ENCODE data around the gene LARP4.
A peak's percentile ranks its signal among the peaks of the same experiment; 100 is the strongest.
"Not testable (repeated sequence)": the region's sequence is repeated elsewhere in the genome, so short reads cannot be mapped to it uniquely, and the experiment has no call there.

LARP4 gene

GRCh38 chr12:50387972-50388478, 12.7 kb upstream of the LARP4 start:
- DNase-seq (ENCODE audit: low read depth): no peak
- H3K4me3 ChIP-seq (ENCODE audit: control insufficient read depth, low read depth, low read length): no peak overlapping the region
- TF ChIP-seq CTCF (conservative IDR thresholded peaks at IDR 0.05; ENCODE audit: control insufficient read depth, insufficient read depth, low read depth, low read length): no peak

GRCh38 chr12:50388793-50389192, 11.9 kb upstream of the LARP4 start:
- DNase-seq (ENCODE audit: low read depth); H3K4me3 ChIP-seq (ENCODE audit: control insufficient read depth, low read depth, low read length): not testable (repeated sequence)

- peak; percentile 92 for DNase-seq (ENCODE audit: low read depth)
Measured at GRCh38 chr12:50390316-50390741, 10.4 kb upstream of the LARP4 start.

GRCh38 chr12:50394469-50395029, 6.1 kb upstream of the LARP4 start:
- no peak for DNase-seq (ENCODE audit: low read depth)
- no peak for TF ChIP-seq CTCF (conservative IDR thresholded peaks at IDR 0.05; ENCODE audit: control insufficient read depth, insufficient read depth, low read depth, low read length)
- H3K4me3 ChIP-seq (ENCODE audit: control insufficient read depth, low read depth, low read length): no peak overlapping the region

More at GRCh38 chr12:50390316-50390741, 10.4 kb upstream of the LARP4 start:
- no peak for TF ChIP-seq CTCF (conservative IDR thresholded peaks at IDR 0.05; ENCODE audit: control insufficient read depth, insufficient read depth, low read depth, low read length)
- no peak overlapping the region for H3K4me3 ChIP-seq (ENCODE audit: control insufficient read depth, low read depth, low read length)

GRCh38 chr12:50397117-50397650, 3.5 kb upstream of the LARP4 start:
- no peak overlapping the region for H3K4me3 ChIP-seq (ENCODE audit: control insufficient read depth, low read depth, low read length)
- DNase-seq (ENCODE audit: low read depth): peak; percentile 61
- TF ChIP-seq CTCF (conservative IDR thresholded peaks at IDR 0.05; ENCODE audit: control insufficient read depth, insufficient read depth, low read depth, low read length): no peak

- no peak overlapping the region for H3K4me3 ChIP-seq (ENCODE audit: control insufficient read depth, low read depth, low read length)
- TF ChIP-seq CTCF (conservative IDR thresholded peaks at IDR 0.05; ENCODE audit: control insufficient read depth, insufficient read depth, low read depth, low read length): no peak
- no peak for DNase-seq (ENCODE audit: low read depth)
Measured at GRCh38 chr12:50398931-50399330, 1.8 kb upstream of the LARP4 start.

- peak overlapping the region; percentile 96 for H3K4me3 ChIP-seq (ENCODE audit: control insufficient read depth, low read depth, low read length)
- DNase-seq (ENCODE audit: low read depth): no peak
- no peak for TF ChIP-seq CTCF (conservative IDR thresholded peaks at IDR 0.05; ENCODE audit: control insufficient read depth, insufficient read depth, low read depth, low read length)
Measured at GRCh38 chr12:50400104-50400637, 514 bp upstream of the LARP4 start.
